BJ (cell line): Measurements from ENCODE around the gene HNRNPA1. TPM values are rescaled to one million over a fixed set of nuclear protein-coding genes. Genes with fewer than 3 reads are reported as not detected.
A peak's percentile ranks its signal among the peaks of the same experiment; 100 is the strongest.

ENCODE experiments used
- CTCF ChIA-PET: fragments of 350-600 bp; formaldehyde crosslinking; extraction: SDS; loops from one replicate; lab custom pipeline; 2021; ENCODE audit warnings: antibody characterized with exemption, inconsistent platforms; lab: Yijun Ruan, JAX
- POLR2A ChIA-PET: fragments of 300-600 bp; sonication (Branson Sonifier 250); formaldehyde crosslinking; extraction: SDS; loops from one replicate; lab custom pipeline; 2021; ENCODE audit warnings: antibody characterized with exemption; lab: Charles Lee
- DNase-seq: peaks from one replicate; pipeline ENCODE4 v3.0.0-alpha.2; 2011; ENCODE audit warnings: low read depth
- H3K27me3 ChIP-seq: 2 replicates; pipeline ENCODE4 v1.6.0; 2011; ENCODE audit warnings: low read length; ENCODE audit not compliant: control insufficient read depth, insufficient read depth
- H3K36me3 ChIP-seq: 2 replicates; pipeline ENCODE4 v1.5.1; 2011; ENCODE audit warnings: low read length; ENCODE audit not compliant: control insufficient read depth, insufficient read depth
- H3K4me3 ChIP-seq: 2 replicates; pipeline ENCODE4 v1.5.1; 2011; ENCODE audit warnings: low read depth, mild to moderate bottlenecking, control low read depth, low read length
- CTCF ChIP-seq: IDR thresholded peaks from 2 replicates; pipeline ENCODE4 v1.5.1; 2011; ENCODE audit warnings: low read depth, mild to moderate bottlenecking, control low read depth, inconsistent platforms, low read length, moderate library complexity; ENCODE audit not compliant: insufficient read depth
- polyA plus RNA-seq: library from polyadenylated mRNA; depleted of rRNA; stranded (reverse); fragments of >200 nt; gene quantifications from 2 replicates; pipeline ENCODE4 v1.2.3, GENCODE V29; 2011

The HNRNPA1 gene
- polyA plus RNA-seq, 1 experiment = 466 TPM

GRCh38 chr12:54292083-54292930 is 11.8 kb downstream of the HNRNPA1 start:
- POLR2A ChIA-PET = no interaction called here

GRCh38 chr12:54292931-54293241 is 12.4 kb downstream of the HNRNPA1 start:
- TF ChIP-seq CTCF = no peak
- H3K36me3 ChIP-seq = peaks cover 2% of the 10 kb centered on the region; the same call in 1 of the 2 replicates
- H3K4me3 ChIP-seq = no peak overlapping the region
- H3K27me3 ChIP-seq = no peaks in the 10 kb centered on the region
- DNase-seq = no peak
- ChIA-PET POLR2A (no interaction called here), CTCF (interaction anchor here (1.0 to 8.1 kb wide), 18 partner anchors 8 to 87 kb away, joined by 3 to 86 read pairs (median 6); partner anchors contain the start of genes CBX5, COPZ1, HNRNPA1 and NFE2)

More at GRCh38 chr12:54292083-54292930, 11.8 kb downstream of the HNRNPA1 start:
- H3K27me3 ChIP-seq = no peaks in the 10 kb centered on the region
- DNase-seq = no peak
- no peak overlapping the region for H3K4me3 ChIP-seq
- H3K36me3 ChIP-seq = peaks cover 5% of the 10 kb centered on the region
- no peak for TF ChIP-seq CTCF
- CTCF ChIA-PET = interaction anchor here (0.9 to 8.1 kb wide), 18 partner anchors 8 to 88 kb away, joined by 3 to 86 read pairs (median 6); partner anchors contain the start of genes COPZ1 and NFE2

- peak; percentile 89 for TF ChIP-seq CTCF
- DNase-seq = no peak
- ChIA-PET POLR2A (no interaction called here), CTCF (interaction anchor here (0.7 to 8.1 kb wide), 26 partner anchors 10 to 86 kb away, joined by 3 to 86 read pairs (median 3); partner anchors contain the start of genes COPZ1 and HNRNPA1)
- Histone ChIP-seq H3K27me3 (peaks cover 3% of the 10 kb centered on the region; the same call in 1 of the 2 replicates), H3K4me3 (no peak overlapping the region), H3K36me3 (no peaks in the 10 kb centered on the region)
These were observed 13.8 kb downstream of the HNRNPA1 start for GRCh38 chr12:54294152-54294952.

- POLR2A ChIA-PET = no interaction called here
These were observed 14.5 kb downstream of the HNRNPA1 start for GRCh38 chr12:54294953-54295566.

More at GRCh38 chr12:54294953-54295566, 14.5 kb downstream of the HNRNPA1 start:
- H3K27me3 ChIP-seq = peaks cover 3% of the 10 kb centered on the region; the same call in 1 of the 2 replicates
- TF ChIP-seq CTCF = no peak
- no peak for DNase-seq
- H3K4me3 ChIP-seq = no peak overlapping the region
- CTCF ChIA-PET = interaction anchor here (0.7 to 8.1 kb wide), 21 partner anchors 8 to 85 kb away, joined by 3 to 86 read pairs (median 3); partner anchors contain the start of genes COPZ1 and HNRNPA1
- no peaks in the 10 kb centered on the region for H3K36me3 ChIP-seq
